ENCODE results near the gene LTF.

DNA sequence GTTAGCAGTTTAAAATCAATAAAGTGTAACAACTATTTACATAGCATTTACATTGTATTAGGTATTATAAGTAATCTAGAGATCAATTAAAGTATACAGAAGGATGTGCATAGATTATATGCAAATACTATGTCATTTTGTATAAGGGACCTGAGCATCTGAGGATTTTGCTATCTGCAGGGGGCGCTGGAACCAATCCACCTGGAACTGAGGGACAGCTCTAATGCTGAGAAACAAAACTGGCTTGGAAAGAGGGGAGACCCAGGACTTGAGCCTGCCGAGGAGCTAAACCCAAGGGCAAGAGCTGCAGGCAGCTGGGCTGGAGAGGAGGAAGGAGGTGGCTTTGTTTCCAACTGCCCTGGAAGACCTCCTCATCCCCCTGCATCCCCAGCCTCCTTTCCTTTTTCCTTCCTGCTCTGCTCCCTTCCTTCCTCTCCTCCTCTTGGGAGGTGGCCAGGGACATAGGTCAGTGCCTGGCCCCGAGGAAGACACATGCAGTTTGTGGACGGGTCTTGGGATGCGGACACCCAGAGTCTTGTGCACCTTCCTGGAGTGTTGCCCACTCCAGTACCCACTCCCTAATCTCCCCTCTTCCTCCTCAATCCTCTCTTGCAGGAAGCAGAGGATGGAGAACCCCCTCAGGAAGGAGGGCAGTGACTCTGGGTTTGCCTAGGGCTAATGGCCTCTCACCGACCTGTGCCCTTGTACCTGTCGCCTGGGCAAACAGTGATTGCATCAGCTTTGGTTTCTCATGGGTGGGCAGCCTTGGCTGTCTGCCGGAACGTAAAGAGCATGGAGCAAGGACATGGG is 32.2 kb upstream of the LTF start:
- TF ChIP-seq, protein P1, sequence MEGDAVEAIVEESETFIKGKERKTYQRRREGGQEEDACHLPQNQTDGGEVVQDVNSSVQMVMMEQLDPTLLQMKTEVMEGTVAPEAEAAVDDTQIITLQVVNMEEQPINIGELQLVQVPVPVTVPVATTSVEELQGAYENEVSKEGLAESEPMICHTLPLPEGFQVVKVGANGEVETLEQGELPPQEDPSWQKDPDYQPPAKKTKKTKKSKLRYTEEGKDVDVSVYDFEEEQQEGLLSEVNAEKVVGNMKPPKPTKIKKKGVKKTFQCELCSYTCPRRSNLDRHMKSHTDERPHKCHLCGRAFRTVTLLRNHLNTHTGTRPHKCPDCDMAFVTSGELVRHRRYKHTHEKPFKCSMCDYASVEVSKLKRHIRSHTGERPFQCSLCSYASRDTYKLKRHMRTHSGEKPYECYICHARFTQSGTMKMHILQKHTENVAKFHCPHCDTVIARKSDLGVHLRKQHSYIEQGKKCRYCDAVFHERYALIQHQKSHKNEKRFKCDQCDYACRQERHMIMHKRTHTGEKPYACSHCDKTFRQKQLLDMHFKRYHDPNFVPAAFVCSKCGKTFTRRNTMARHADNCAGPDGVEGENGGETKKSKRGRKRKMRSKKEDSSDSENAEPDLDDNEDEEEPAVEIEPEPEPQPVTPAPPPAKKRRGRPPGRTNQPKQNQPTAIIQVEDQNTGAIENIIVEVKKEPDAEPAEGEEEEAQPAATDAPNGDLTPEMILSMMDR (IDR thresholded peaks at IDR 0.05; ENCODE audit: low read length) = peak; percentile 68
- no peak for TF ChIP-seq EZH2phosphoT487 (IDR thresholded peaks at IDR 0.05; ENCODE audit: low read length)
